ENCODE results near the gene COMMD6. TPM values are rescaled to one million over a fixed set of nuclear protein-coding genes. Genes with fewer than 3 reads are reported as not detected.

COMMD6 gene
- total RNA-seq, 5 donors from 2014 or later (not counting 1 experiment from before 2014, with no cell fraction given): 165 to 218 (median 191) TPM

Other genes starting within 250 kb of the COMMD6 start
- 10 to 100 TPM; 45.7 to 67.9 (median 56.8) TPM for gene TBC1D4, start 55.7 kb downstream of the COMMD6 start, total RNA-seq
- gene UCHL3, start 11.9 kb upstream of the COMMD6 start, total RNA-seq: 10 to 100 TPM; 13.9 to 26.5 (median 16.0) TPM
- gene LMO7, start 98.5 kb upstream of the COMMD6 start, total RNA-seq: 10 to 100 TPM; 22.6 to 46.8 (median 34.0) TPM